Mononuclear cell (primary cell): Measurements from ENCODE around the gene SHISA2. TPM values are rescaled to one million over a fixed set of nuclear protein-coding genes. Genes with fewer than 3 reads are reported as not detected.
A peak's percentile ranks its signal among the peaks of the same experiment; 100 is the strongest.

Experiments used
- H3K27me3 ChIP-seq: 2 replicates; pipeline ENCODE4 v1.6.0; 2011; ENCODE audit warnings: low read length, control low read depth; ENCODE audit not compliant: insufficient read depth
- H3K4me1 ChIP-seq: 2 replicates; pipeline ENCODE4 v1.5.1; 2011; ENCODE audit warnings: mild to moderate bottlenecking, low read length, control low read depth; ENCODE audit not compliant: insufficient read depth
- H3K4me3 ChIP-seq: 2 replicates; pipeline ENCODE4 v1.5.1; 2011; ENCODE audit warnings: mild to moderate bottlenecking, low read length, moderate library complexity
- H3K9me3 ChIP-seq: 2 replicates; pipeline ENCODE4 v1.5.1; 2011; ENCODE audit warnings: low read depth, mild to moderate bottlenecking, control low read depth, low read length
- total RNA-seq: library from RNA; depleted of rRNA; stranded (reverse); fragments of >200 nt; gene quantifications from one replicate; pipeline ENCODE4 v1.2.3, GENCODE V29; 2012

The SHISA2 gene
- total RNA-seq, 1 donor, result 0.52 TPM

DNA sequence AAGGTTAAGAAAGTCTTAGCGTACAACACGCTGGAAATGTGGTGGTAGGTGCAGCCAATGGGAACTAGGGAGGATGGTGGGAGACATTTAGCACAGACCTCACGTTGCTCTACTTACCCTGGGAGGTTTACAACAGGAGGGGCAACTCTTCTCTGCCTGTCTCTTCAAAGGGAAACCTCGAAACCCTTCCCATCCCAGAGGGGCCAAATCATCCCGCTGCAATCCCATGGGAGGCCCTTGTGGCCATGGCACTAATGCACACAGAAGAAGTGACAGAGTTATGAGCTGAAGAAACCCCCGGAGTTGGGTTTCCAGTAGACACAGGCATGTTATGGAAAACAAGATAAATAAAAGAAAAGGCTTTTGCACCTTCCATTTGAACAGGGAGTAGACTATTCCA, 35.6 kb downstream of the SHISA2 start:
- no peaks in the 10 kb centered on the region for H3K4me1 ChIP-seq
- H3K9me3 ChIP-seq, result no peaks in the 10 kb centered on the region
- no peaks in the 10 kb centered on the region for H3K27me3 ChIP-seq
- H3K4me3 ChIP-seq, result no peak overlapping the region

DNA sequence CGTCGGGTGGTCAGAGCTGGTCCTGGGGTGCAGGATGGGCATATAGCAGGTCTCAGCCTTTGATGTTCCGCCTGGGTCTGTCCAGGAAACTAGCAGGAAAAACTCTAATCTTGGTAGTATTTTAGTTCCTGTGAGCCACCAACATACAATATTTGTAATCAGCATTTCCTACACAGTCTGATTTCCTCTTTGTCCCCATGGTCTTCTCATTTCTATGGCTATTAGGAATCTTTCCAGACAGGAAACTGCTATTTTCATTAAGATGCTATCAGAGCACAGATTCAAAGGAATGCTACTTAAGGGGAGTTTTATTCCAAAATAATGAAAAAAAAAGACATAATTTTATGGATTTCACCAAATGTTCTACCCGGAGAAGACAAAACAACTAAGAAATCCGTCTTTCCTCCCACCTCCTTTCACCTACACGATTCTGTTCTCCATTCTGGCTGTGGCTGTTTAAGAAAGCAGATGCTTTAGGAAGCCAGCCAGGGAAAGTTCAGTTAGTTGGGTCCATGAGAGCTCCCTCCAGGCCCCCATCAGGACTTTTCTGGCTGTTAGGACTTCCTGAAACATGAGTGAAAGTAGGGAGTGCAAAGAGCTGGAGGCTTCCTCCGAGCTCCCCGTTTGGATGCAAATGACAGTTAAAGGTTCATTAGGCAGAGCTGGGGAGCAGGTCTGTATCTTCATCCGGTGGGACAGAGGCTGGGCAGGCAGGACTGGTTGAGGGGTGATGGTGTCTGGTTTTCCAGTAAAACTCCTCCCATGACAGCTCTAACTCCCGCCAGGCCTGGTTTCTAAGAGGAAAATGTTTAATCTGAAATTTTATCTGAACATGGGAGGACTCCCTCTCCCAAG, 36.3 kb downstream of the SHISA2 start:
- Histone ChIP-seq H3K27me3 (no peaks in the 10 kb centered on the region), H3K9me3 (no peaks in the 10 kb centered on the region), H3K4me1 (no peaks in the 10 kb centered on the region), H3K4me3 (no peak overlapping the region)

DNA sequence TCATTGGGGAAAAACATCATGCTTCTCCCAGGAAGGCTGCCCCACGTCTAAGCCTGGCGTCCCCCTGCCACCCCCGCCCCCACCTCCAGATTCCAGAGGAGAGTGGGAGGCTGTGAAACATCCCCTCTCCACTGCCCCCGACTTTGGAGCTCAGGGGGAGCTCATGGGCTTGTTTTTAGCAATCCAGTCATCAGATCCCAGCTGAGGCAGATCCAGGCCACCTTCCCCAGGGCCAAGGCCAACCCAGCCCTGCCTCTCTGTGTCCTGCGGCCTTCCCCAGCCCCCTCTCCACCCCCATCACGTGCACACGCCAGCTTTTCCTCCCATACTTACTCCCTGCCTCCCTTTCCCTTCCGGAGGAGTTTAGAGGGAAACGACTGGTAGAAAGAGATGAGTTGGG, 38.8 kb downstream of the SHISA2 start:
- no peaks in the 10 kb centered on the region for H3K27me3 ChIP-seq
- H3K4me1 ChIP-seq, result no peaks in the 10 kb centered on the region
- no peaks in the 10 kb centered on the region for H3K9me3 ChIP-seq
- H3K4me3 ChIP-seq, result no peak overlapping the region

DNA sequence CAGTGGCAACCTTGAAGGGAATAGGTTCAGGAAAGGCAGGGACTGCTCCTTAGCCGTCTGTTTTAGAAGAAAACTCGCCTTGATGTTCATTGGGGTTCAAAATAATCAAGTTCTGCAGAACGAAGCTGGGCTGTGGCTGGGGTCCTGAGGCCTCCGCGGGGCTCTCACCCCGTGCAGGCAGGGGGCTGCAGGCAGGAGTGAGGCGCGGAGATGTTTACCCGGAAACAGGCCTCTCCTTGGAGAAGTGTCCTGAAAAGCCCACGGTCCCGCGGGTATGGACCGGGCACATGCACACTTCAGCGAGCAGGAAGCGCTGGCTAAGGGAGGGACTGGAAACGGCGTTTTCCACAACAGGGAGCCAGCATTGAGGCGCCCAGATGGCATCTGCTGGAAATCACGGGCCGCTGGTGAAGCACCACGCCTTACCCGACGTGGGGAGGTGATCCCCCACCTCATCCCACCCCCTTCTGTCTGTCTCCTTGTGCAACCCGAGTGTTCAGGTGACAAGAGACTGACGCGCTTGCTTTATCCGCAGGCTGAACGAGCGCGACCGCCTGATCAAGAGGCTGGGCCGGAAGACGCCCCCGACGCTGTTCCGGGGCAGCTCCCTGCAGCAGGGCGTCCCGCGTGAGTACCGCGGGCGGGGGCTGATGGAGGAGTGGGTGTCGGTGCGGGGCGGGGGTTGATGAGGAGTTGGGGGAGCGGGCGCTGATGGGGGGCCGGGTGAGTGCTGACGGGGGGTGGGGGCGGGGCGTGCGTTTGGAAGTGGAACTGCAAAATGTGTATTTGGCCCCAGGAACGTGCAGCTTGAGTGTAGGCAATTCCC, 39.6 kb downstream of the SHISA2 start:
- H3K27me3 ChIP-seq, result no peaks in the 10 kb centered on the region
- H3K4me1 ChIP-seq, result no peaks in the 10 kb centered on the region
- H3K9me3 ChIP-seq, result no peaks in the 10 kb centered on the region
- H3K4me3 ChIP-seq, result peak overlapping the region; percentile 12

DNA sequence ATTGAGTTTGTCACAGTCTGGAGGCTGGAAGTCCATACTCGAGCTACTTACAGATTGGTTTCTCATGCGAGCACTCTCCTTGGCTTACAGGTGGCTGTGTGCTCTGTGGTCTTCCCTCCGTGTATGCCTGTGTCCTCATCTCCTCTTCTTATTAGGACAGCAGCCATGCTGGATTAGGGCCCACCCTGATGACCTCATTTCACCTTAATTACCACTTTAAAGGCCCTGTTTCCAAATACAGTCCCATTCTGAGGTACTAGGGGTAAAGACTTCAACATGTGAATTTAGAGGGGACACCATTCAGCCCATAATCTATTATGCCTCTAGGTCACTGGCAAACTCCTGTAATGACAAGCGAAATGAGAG, 40.6 kb downstream of the SHISA2 start:
- no peaks in the 10 kb centered on the region for H3K4me1 ChIP-seq
- no peaks in the 10 kb centered on the region for H3K27me3 ChIP-seq
- no peak overlapping the region for H3K4me3 ChIP-seq
- no peaks in the 10 kb centered on the region for H3K9me3 ChIP-seq

DNA sequence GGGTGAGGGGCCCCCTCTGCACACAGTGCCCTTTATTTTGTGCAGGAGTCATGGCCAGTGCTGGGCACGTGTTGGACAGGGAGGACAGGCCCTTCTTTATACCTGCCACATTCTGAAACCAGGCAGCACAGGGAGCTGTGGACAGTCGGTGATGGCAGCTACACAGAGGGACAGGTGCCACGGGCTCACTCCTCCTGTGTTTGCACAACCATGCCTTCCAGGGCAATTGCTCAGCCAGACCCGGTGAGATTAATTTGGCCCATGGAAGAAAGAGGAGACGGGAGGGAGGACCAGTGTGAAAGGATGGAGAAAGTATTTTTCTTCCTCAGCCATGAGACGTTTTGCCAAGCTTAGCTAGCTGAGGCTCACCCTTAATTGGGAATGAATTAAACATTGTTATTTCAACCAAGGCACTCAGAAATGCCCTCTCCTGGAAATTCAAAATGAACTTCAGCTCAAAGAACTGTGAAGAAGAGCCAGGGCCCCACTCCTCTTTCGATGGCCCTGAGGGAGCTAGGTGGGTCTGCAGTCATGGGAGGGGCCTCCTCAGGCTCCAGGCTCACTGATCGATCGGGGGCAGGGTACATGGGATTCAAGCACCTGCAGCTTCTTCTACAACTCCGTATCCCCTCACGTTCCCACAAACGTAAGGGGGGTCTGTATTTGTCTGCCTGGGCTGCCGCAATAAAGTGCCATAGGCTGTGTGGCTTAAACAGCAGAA, 41.2 kb downstream of the SHISA2 start:
- no peaks in the 10 kb centered on the region for H3K27me3 ChIP-seq
- H3K9me3 ChIP-seq, result no peaks in the 10 kb centered on the region
- H3K4me3 ChIP-seq, result no peak overlapping the region
- H3K4me1 ChIP-seq, result no peaks in the 10 kb centered on the region

DNA sequence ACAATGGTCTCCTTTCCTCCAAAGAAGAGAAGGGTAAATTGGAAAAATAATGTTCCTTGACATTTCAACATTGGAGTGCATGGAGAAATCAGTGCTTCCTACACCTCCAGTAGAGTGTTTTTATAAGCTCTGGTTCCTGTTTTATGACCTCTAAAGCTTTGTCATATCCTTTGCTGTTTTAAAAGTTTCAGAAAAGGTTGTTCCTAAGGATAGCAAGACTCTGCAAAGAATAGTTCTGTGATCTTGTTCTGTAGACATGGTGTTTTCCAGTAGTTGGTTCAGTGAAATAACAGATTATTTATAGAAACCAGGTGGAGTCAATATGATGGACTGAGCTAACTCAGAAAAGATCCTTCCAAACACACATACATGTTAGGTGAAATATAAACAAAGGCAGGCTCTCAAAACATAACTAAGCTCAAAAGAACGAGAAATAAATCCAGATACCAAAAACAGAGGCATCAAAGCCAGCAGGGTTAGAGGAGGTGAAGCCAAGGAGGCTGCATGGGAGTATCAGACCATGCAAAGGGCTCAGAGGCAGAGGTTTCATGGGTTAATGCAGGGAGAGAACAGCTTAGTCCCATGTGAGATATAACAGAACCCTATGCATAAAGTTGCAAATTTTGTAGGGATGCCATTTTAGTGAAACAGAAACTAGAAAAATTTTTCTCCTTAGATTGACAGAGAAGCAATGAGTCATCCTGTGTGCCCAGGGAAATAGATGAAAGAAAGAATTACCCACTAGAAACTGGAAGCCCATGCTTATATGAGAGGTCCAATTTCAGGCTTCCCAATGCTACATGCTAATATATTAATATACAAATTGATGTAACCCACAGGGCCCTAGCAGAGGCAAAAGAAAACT, 44.3 kb downstream of the SHISA2 start:
- peaks cover 13% of the 10 kb centered on the region for H3K9me3 ChIP-seq
- no peaks in the 10 kb centered on the region for H3K4me1 ChIP-seq
- no peaks in the 10 kb centered on the region for H3K27me3 ChIP-seq
- no peak overlapping the region for H3K4me3 ChIP-seq

Other genes starting within 250 kb of the SHISA2 start
- 54.9 TPM for gene RNF6, start 170.3 kb upstream of the SHISA2 start, total RNA-seq
- gene CDK8, start 202.1 kb upstream of the SHISA2 start, total RNA-seq, result 7.7 TPM